Gastroesophageal sphincter (tissue), 4 donors: ENCODE data around the gene CCDC93. TPM values are rescaled to one million over a fixed set of nuclear protein-coding genes. Genes with fewer than 3 reads are reported as not detected.
"Not testable (repeated sequence)": the region's sequence is repeated elsewhere in the genome, so short reads cannot be mapped to it uniquely, and the experiment has no call there.

Experiments
- ATAC-seq: fragments of 150-250 bp; one replicate; pipeline ENCODE4 v1.9.1; 2016; ENCODE audit warnings: mild to moderate bottlenecking, moderate library complexity
- H3K27ac ChIP-seq, 4 donors: fragments of 200-600 bp; sonication (generic) in 3 of 4; 1 replicate in 3 of 4; 2 replicates in 1 of 4; pipeline ENCODE4 v1.5.1; 2016 to 2019
- H3K27me3 ChIP-seq: fragments of 200-600 bp; sonication (generic); one replicate; pipeline ENCODE4 v1.5.1; 2019
- H3K36me3 ChIP-seq, 2 donors: fragments of 200-600 bp; sonication (generic); one replicate each; pipeline ENCODE4 v1.5.1; 2019; ENCODE audit warnings: control low read depth in 1 of 2
- H3K4me1 ChIP-seq, 3 donors: fragments of 200-600 bp; sonication (generic); 1 replicate in 2 of 3; 2 replicates in 1 of 3; pipeline ENCODE4 v1.5.1; 2016 to 2019; ENCODE audit warnings: control low read depth in 2 of 3
- H3K4me3 ChIP-seq, 2 donors: fragments of 200-600 bp; sonication (generic); one replicate each; pipeline ENCODE4 v1.5.1; 2019; ENCODE audit warnings: mild to moderate bottlenecking in 1 of 2, moderate library complexity in 1 of 2
- H3K9me3 ChIP-seq, 3 donors: fragments of 200-600 bp; sonication (generic); one replicate each; pipeline ENCODE4 v1.5.1; 2017 to 2019; ENCODE audit warnings: control low read depth in 2 of 3
- EP300 ChIP-seq: sonication (generic); formaldehyde crosslinking; IDR thresholded peaks from one replicate; pipeline ENCODE4 v1.6.1; 2017; ENCODE audit warnings: antibody characterized with exemption, mild to moderate bottlenecking
- POLR2A ChIP-seq, 2 donors: fragments of 450-650 bp; IDR thresholded peaks; one replicate each; pipeline ENCODE4 v1.6.1; 2017; ENCODE audit warnings: antibody characterized with exemption in 2 of 2, mild to moderate bottlenecking in 2 of 2, moderate library complexity in 1 of 2
- POLR2AphosphoS5 ChIP-seq: sonication (generic); formaldehyde crosslinking; IDR thresholded peaks from one replicate; pipeline ENCODE4 v1.6.1; 2017; ENCODE audit warnings: antibody characterized with exemption
- WGBS, 2 donors: methylation state at CpG; one replicate each; pipeline ENCODE4 v1.1.5; 2018; ENCODE audit warnings: low coverage in 1 of 2; 5-methylcytosine and 5-hydroxymethylcytosine counted together
- total RNA-seq, 4 donors: library from RNA; depleted of rRNA; stranded (reverse); fragments of >200 nt; gene quantifications; one replicate each; pipeline ENCODE4 v1.1.0, GENCODE V29; 2016
- TF ChIP-seq, protein P1 (sequence below), 4 experiments: fragments of 200-600 bp in 2 of 4; fragments of 450-650 bp in 2 of 4; sonication (generic) in 1 of 4; IDR thresholded peaks; one replicate each; pipeline ENCODE4 v1.5.1; 2017 to 2019; ENCODE audit warnings: antibody characterized with exemption in 4 of 4, mild to moderate bottlenecking in 2 of 4, moderate library complexity in 2 of 4

The CCDC93 gene
- total RNA-seq, 4 donors from 2014 or later, result 13.2 to 18.8 (median 16.1) TPM

GRCh38 chr2:117933884-117934354 lies 80.0 kb downstream of the CCDC93 start:
- Histone ChIP-seq H3K36me3 (peaks cover 3 to 100% of the 10 kb centered on the region in 2 donors), H3K27ac (no peak overlapping the region), H3K4me3 (no peak overlapping the region), H3K9me3 (no peaks in the 10 kb centered on the region), H3K4me1 (no peaks in the 10 kb centered on the region), H3K27me3 (no peaks in the 10 kb centered on the region)
- 37 to 53% methylated on average over 3 to 4 of the region's 5 CpGs for WGBS, 2 donors
- TF ChIP-seq, protein P1, sequence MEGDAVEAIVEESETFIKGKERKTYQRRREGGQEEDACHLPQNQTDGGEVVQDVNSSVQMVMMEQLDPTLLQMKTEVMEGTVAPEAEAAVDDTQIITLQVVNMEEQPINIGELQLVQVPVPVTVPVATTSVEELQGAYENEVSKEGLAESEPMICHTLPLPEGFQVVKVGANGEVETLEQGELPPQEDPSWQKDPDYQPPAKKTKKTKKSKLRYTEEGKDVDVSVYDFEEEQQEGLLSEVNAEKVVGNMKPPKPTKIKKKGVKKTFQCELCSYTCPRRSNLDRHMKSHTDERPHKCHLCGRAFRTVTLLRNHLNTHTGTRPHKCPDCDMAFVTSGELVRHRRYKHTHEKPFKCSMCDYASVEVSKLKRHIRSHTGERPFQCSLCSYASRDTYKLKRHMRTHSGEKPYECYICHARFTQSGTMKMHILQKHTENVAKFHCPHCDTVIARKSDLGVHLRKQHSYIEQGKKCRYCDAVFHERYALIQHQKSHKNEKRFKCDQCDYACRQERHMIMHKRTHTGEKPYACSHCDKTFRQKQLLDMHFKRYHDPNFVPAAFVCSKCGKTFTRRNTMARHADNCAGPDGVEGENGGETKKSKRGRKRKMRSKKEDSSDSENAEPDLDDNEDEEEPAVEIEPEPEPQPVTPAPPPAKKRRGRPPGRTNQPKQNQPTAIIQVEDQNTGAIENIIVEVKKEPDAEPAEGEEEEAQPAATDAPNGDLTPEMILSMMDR (IDR thresholded peaks at IDR 0.05), result no peak
- no peak for TF ChIP-seq EP300
- TF ChIP-seq POLR2AphosphoS5, result no peak
- TF ChIP-seq POLR2A (IDR thresholded peaks at IDR 0.05), result no peak
- no peak for ATAC-seq

DNA sequence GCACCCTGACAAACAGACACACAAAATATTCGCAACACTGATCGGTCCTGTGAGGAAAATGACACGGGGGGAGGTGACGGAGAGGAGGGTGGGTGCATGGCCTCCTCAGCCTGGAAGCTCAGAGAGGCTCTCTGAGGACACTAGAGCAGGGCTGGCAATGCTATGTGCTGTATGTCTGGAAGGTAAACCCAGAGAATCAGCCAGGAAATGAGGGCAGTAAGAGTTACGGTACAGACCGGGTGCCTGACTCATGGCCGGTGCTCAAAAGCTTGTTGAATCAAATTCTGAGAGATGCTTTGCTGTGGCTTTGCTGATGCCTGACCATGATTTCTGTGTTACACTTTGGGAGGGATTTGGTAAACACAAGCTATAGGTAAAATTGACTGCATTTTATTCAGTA lies 81.9 kb downstream of the CCDC93 start:
- 86 to 96% methylated on average over 4 to 7 of the region's 7 CpGs for WGBS, 2 donors
- Histone ChIP-seq H3K27ac (no peak overlapping the region), H3K36me3 (peaks cover 3 to 97% of the 10 kb centered on the region in 2 donors), H3K4me3 (no peak overlapping the region), H3K9me3 (peaks cover 0 to 6% (median 0%) of the 10 kb centered on the region in 3 donors), H3K27me3 (no peaks in the 10 kb centered on the region), H3K4me1 (no peaks in the 10 kb centered on the region)
- TF ChIP-seq, protein P1 (IDR thresholded peaks at IDR 0.05), result no peak
- no peak for TF ChIP-seq POLR2AphosphoS5
- ATAC-seq, result no peak

GRCh38 chr2:117931266-117931665 lies 82.6 kb downstream of the CCDC93 start:
- H3K27me3 ChIP-seq, result no peaks in the 10 kb centered on the region
- H3K4me3 ChIP-seq, result no peak overlapping the region
- no peaks in the 10 kb centered on the region for H3K4me1 ChIP-seq
- WGBS, 2 donors, result 91 to 93% methylated on average over 3 to 4 of the region's 4 CpGs
- H3K9me3 ChIP-seq, result peaks cover 0 to 6% (median 0%) of the 10 kb centered on the region in 3 donors
- TF ChIP-seq EP300, result no peak
- TF ChIP-seq, protein P1 (IDR thresholded peaks at IDR 0.05), result no peak
- no peak for TF ChIP-seq POLR2AphosphoS5
- TF ChIP-seq POLR2A (IDR thresholded peaks at IDR 0.05), result no peak
- H3K27ac ChIP-seq, result no peak overlapping the region
- peaks cover 3 to 92% of the 10 kb centered on the region in 2 donors for H3K36me3 ChIP-seq
- ATAC-seq, result no peak

- no peak for ATAC-seq
These were observed 83.1 kb downstream of the CCDC93 start for GRCh38 chr2:117930775-117931174.

DNA sequence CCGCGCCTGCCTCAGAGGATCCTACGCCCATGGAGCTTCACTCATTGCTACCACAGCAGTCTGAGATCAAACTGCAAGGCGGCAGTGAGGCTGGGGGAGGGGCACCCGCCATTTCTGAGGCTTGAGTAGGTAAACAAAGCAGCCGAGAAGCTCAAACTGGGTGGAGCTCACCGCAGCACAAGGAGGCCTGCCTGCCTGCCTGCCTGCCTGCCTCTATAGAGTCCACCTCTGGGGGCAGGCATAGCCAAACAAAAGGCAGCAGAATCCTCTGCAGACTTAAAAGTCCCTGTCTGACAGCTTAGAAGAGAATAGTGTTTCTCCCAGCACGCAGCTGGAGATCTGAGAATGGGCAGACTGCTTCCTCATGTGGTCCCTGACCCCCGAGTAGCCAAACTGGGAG lies 90.4 kb downstream of the CCDC93 start:
- no CpG with 5 or more reads among the region's 9 CpGs for WGBS, 2 donors
- not testable (repeated sequence) for ATAC-seq

More at GRCh38 chr2:117930775-117931174, 83.1 kb downstream of the CCDC93 start:
- WGBS, 2 donors, result 95% methylated on average over 4 of the region's 4 CpGs; no CpG with 5 or more reads in 1 of the 2 donors
- H3K27me3 ChIP-seq, result no peaks in the 10 kb centered on the region
- TF ChIP-seq POLR2A (IDR thresholded peaks at IDR 0.05), result no peak
- no peak for TF ChIP-seq EP300
- TF ChIP-seq POLR2AphosphoS5, result no peak
- TF ChIP-seq, protein P1 (IDR thresholded peaks at IDR 0.05), result no peak
- H3K36me3 ChIP-seq, result peaks cover 3 to 87% of the 10 kb centered on the region in 2 donors
- no peak overlapping the region for H3K4me3 ChIP-seq
- H3K27ac ChIP-seq, result no peak overlapping the region
- H3K9me3 ChIP-seq, result peaks cover 0 to 6% (median 0%) of the 10 kb centered on the region in 3 donors
- H3K4me1 ChIP-seq, result no peaks in the 10 kb centered on the region

More for the DNA sequence above, 90.4 kb downstream of the CCDC93 start:
- not testable (repeated sequence) for H3K4me1 ChIP-seq, H3K4me3 ChIP-seq, H3K27me3 ChIP-seq, H3K27ac ChIP-seq, H3K9me3 ChIP-seq
- peaks cover 0 to 83% of the 10 kb centered on the region in 2 donors for H3K36me3 ChIP-seq
